SU-DHL-6 (cell line): Measurements from ENCODE around the gene PECR.

ENCODE experiments used
- H2AFZ ChIP-seq: fragments of 200-600 bp; sonication (generic); 2 replicates; pipeline ENCODE4 v1.6.1; 2014; ENCODE audit warnings: low read depth, mild to moderate bottlenecking, moderate library complexity, mixed read lengths, antibody characterized with exemption, low read length; ENCODE audit not compliant: severe bottlenecking
- H3F3A ChIP-seq: fragments of 200-600 bp; shearing (Covaris generic); 2 replicates; pipeline ENCODE4 v1.6.0; 2016; ENCODE audit warnings: antibody characterized with exemption, mild to moderate bottlenecking; ENCODE audit not compliant: insufficient read depth
- H3K27ac ChIP-seq: fragments of 200-600 bp; sonication (generic); 2 replicates; pipeline ENCODE4 v1.5.1; 2016; ENCODE audit warnings: low read depth, mild to moderate bottlenecking, low read length, moderate library complexity, mixed read lengths
- H3K27me3 ChIP-seq: fragments of 200-600 bp; sonication (generic), shearing (Covaris generic); 2 replicates; pipeline ENCODE4 v1.6.0; 2014; ENCODE audit warnings: mild to moderate bottlenecking, low read length
- H3K36me3 ChIP-seq: fragments of 200-600 bp; sonication (generic); 2 replicates; pipeline ENCODE4 v1.6.1; 2014; ENCODE audit warnings: mild to moderate bottlenecking, low read length, mixed read lengths
- H3K4me2 ChIP-seq: fragments of 300-600, 200-600 bp; shearing (Covaris generic), sonication (generic); 2 replicates; pipeline ENCODE4 v1.6.0; 2014; ENCODE audit warnings: low read length, low read depth, mild to moderate bottlenecking; ENCODE audit not compliant: poor library complexity, severe bottlenecking
- H3K4me3 ChIP-seq: fragments of 200-600 bp; sonication (generic); 2 replicates; pipeline ENCODE4 v1.5.1; 2014; ENCODE audit warnings: antibody characterized with exemption, low read length, mild to moderate bottlenecking, mixed read lengths; ENCODE audit not compliant: insufficient read depth, poor library complexity, severe bottlenecking
- H3K79me2 ChIP-seq: fragments of 200-600 bp; sonication (generic); 2 replicates; pipeline ENCODE4 v1.6.1; 2014; ENCODE audit warnings: mild to moderate bottlenecking, low read length, moderate library complexity; ENCODE audit not compliant: insufficient read depth
- H3K9ac ChIP-seq: fragments of 200-600 bp; sonication (generic); 2 replicates; pipeline ENCODE4 v1.7.0; 2014; ENCODE audit warnings: mild to moderate bottlenecking, low read length
- H3K9me2 ChIP-seq: fragments of 200-600 bp; sonication (generic); replicated peaks from 2 replicates; pipeline ENCODE4 v1.6.1; 2014; ENCODE audit warnings: low read length; ENCODE audit not compliant: insufficient read depth
- H3K9me3 ChIP-seq: fragments of 200-600 bp; sonication (generic); 2 replicates; pipeline ENCODE4 v1.6.1; 2014; ENCODE audit warnings: low read length, mixed read lengths; ENCODE audit not compliant: insufficient read depth
- H4K20me1 ChIP-seq: fragments of 200-600 bp; sonication (generic); 2 replicates; pipeline ENCODE4 v1.6.1; 2014; ENCODE audit warnings: low read depth, mild to moderate bottlenecking, antibody characterized with exemption, low read length, moderate library complexity, mixed read lengths
- EZH2phosphoT487 ChIP-seq: fragments of 200-600 bp; sonication (generic), shearing (Covaris generic); conservative IDR thresholded peaks from 2 replicates; pipeline ENCODE4 v1.6.1; 2018; ENCODE audit warnings: mild to moderate bottlenecking, antibody characterized with exemption, low read length, moderate library complexity, mixed read lengths
- TF ChIP-seq, protein P1 (sequence below): fragments of 200-600 bp; sonication (generic); IDR thresholded peaks from one replicate; pipeline ENCODE4 v1.5.1; 2017; ENCODE audit warnings: antibody characterized with exemption, mild to moderate bottlenecking, low read length, moderate library complexity; ENCODE audit not compliant: insufficient read depth, poor library complexity, severe bottlenecking

The PECR gene

DNA sequence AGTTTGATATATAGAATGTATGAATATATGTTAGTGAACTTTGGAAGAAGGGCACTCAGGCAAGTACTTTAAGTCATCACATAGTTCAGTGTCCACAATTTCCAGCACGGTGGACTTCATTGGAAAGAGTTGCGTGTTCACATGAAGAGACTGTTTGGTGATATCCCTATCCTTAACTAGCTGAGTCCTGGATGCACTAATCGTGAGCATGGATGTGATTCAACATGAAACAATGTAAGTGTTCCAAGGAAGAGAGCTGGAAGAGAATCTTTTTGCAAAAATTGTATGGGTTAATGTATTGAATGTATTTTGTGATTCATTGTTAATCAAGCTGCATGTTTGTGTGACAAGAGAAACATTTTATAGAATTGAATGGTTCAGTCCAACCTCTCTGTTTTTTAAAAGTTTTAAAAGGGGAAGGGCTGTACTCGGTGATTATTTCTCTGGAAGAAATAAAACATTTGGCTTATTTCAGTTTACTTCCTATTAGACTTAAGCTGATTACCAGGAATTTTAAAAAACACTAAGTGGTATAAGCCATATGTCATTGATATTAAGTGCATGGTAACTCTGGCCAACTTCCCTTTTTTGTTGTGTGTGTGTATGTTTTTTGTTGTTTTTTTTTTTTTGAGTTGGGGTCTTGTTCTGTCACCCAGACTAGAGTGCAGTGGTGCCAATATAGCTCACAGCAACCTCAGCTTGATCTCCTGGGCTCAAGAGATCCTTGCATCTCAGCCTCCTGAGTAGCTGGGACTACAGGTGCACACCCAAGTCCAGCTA lies 36.1 kb upstream of the PECR start:
- H2AFZ ChIP-seq = no peak overlapping the region
- TF ChIP-seq EZH2phosphoT487 = no peak
- TF ChIP-seq, protein P1, sequence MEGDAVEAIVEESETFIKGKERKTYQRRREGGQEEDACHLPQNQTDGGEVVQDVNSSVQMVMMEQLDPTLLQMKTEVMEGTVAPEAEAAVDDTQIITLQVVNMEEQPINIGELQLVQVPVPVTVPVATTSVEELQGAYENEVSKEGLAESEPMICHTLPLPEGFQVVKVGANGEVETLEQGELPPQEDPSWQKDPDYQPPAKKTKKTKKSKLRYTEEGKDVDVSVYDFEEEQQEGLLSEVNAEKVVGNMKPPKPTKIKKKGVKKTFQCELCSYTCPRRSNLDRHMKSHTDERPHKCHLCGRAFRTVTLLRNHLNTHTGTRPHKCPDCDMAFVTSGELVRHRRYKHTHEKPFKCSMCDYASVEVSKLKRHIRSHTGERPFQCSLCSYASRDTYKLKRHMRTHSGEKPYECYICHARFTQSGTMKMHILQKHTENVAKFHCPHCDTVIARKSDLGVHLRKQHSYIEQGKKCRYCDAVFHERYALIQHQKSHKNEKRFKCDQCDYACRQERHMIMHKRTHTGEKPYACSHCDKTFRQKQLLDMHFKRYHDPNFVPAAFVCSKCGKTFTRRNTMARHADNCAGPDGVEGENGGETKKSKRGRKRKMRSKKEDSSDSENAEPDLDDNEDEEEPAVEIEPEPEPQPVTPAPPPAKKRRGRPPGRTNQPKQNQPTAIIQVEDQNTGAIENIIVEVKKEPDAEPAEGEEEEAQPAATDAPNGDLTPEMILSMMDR = no peak
- peaks cover 88% of the 10 kb centered on the region for H3K36me3 ChIP-seq
- H3F3A ChIP-seq = peaks cover 18% of the 10 kb centered on the region
- no peak overlapping the region for H3K27ac ChIP-seq
- H3K4me3 ChIP-seq = no peak overlapping the region
- H3K9ac ChIP-seq = no peak overlapping the region
- H3K27me3 ChIP-seq = no peaks in the 10 kb centered on the region
- peaks cover 99% of the 10 kb centered on the region for H3K79me2 ChIP-seq
- H3K9me2 ChIP-seq = no peaks in the 10 kb centered on the region
- peaks cover 62% of the 10 kb centered on the region for H4K20me1 ChIP-seq
- no peak overlapping the region for H3K4me2 ChIP-seq
- H3K9me3 ChIP-seq = no peaks in the 10 kb centered on the region

DNA sequence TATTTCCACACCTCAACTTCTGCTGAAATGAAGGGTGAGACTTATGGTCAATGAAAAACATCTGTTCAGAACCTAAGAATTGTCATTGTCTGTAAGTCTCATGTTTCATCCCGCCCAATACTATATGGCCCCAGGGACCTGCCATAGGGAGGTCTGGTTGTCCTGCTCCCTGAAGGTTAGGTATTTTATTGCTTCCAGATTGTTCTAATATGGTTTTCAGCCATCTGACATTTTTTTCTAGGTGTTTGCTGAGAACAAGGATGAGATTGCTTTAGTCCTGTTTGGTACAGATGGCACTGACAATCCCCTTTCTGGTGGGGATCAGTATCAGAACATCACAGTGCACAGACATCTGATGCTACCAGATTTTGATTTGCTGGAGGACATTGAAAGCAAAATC lies 34.8 kb upstream of the PECR start:
- H3K27ac ChIP-seq = no peak overlapping the region
- H4K20me1 ChIP-seq = peaks cover 64% of the 10 kb centered on the region
- no peak overlapping the region for H3K4me3 ChIP-seq
- no peak overlapping the region for H3K4me2 ChIP-seq
- no peak for TF ChIP-seq EZH2phosphoT487
- TF ChIP-seq, protein P1 = no peak
- H3K9me3 ChIP-seq = no peaks in the 10 kb centered on the region
- no peak overlapping the region for H2AFZ ChIP-seq
- no peak overlapping the region for H3K9ac ChIP-seq
- no peaks in the 10 kb centered on the region for H3K27me3 ChIP-seq
- peaks cover 99% of the 10 kb centered on the region for H3K79me2 ChIP-seq
- no peaks in the 10 kb centered on the region for H3K9me2 ChIP-seq
- peaks cover 31% of the 10 kb centered on the region for H3F3A ChIP-seq
- peaks cover 87% of the 10 kb centered on the region for H3K36me3 ChIP-seq

DNA sequence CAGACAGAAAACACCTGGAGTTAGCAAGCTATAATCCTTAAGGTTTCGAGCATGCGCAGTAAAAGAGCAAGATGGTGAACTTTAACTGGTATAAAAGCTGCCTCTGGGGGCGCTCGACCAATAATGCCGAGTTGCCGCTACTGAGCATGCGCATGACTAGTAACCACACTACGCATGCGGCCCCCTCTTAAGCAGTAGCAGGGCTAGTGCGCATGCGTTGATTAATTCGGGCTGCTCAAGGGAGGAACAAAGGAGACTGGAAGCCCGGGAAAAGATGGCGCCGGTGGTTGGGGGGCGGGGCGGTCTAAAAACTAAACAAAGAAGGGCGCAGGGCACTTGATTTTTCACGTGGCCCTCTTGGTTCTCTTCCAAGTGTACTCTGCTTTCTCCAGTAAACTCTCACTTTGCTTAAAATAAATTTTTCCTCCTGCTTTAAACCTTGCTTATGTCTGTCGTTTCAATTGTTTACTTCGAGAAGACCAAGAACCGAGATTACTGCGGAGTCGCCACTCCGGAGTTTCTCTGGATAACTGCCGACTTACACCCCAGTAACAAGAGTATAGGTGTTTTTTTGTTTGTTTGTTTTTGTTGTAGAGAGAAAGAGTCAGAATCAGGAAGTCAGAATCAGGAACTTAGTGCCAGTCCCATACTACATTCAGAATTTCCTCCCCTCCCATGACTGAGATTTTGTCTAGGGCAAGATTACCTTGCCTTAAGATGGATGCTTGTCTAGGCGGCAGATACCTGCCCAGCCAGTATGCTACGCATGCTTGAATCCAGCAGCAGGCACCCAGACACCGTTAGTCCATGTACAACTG lies 33.3 kb upstream of the PECR start:
- Histone ChIP-seq H4K20me1 (peaks cover 67% of the 10 kb centered on the region), H3F3A (peaks cover 41% of the 10 kb centered on the region), H3K79me2 (peaks cover 99% of the 10 kb centered on the region), H3K9me2 (no peaks in the 10 kb centered on the region), H3K36me3 (peaks cover 84% of the 10 kb centered on the region), H3K9me3 (no peaks in the 10 kb centered on the region), H2AFZ (no peak overlapping the region), H3K27me3 (no peaks in the 10 kb centered on the region), H3K27ac (0 out of 2 replicates have a peak overlapping the region, but pooled peaks have one; percentile 27), H3K4me2 (peak overlapping the region; percentile 58), H3K4me3 (peak overlapping the region; percentile 45), H3K9ac (peak overlapping the region; percentile 44)
- TF ChIP-seq, protein P1 = peak; percentile 76
- TF ChIP-seq EZH2phosphoT487 = no peak
